Inferior parietal cortex (tissue), 1 donor: ENCODE results near the gene CFAP58.
A peak's percentile ranks its signal among the peaks of the same experiment; 100 is the strongest.

Experiments
- DNase-seq: peaks from one replicate; pipeline ENCODE4 v3.0.0-alpha.2; 2016; ENCODE audit errors: extremely low spot score

CFAP58 gene

GRCh38 chr10:104353325-104354048, at the start of gene CFAP58:
Gene CFAP58, plus strand, starts transcription at chr10:104353833. Its CDS starts 65 bp downstream, at chr10:104353898.
- DNase-seq, result peak; percentile 90

DNA sequence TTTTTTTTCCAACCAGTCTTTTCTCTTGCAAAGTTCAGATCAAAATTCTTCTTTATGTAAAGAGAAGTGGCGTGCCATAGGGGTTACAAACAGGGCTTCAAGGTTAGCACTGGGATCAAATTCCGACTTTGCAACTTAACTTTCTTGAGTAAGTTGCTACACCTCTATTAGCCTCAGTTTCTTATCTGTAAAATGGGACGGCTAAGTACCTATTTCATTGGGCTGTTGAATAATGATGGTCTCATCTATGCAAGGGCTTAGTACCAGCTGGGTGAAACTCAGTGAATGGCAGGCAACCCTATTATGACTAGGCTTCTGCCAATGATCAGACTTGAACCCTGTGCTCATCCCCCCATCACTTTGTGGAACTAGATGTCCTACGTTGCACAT, 49.3 kb upstream of the CFAP58 start:
- DNase-seq, result no peak

DNA sequence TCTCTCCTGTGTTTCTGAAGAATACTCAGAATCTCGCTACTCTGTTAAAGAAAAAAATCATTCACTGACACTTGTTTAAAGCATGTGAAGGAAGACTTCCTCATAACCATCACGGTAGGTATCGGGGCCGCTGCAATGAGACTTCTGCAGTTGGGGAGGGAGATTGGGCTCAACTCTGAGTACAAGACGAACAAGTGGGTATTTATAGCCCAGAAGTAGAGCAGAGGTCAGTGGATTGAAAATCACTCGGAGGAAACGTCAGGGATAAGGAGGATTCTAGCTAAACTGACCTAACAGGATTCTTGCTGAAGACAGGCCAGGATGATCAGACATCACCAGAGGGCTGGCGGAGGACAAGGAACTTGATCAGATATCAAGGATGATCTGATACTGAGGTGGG, 48.7 kb upstream of the CFAP58 start:
- DNase-seq, result no peak

DNA sequence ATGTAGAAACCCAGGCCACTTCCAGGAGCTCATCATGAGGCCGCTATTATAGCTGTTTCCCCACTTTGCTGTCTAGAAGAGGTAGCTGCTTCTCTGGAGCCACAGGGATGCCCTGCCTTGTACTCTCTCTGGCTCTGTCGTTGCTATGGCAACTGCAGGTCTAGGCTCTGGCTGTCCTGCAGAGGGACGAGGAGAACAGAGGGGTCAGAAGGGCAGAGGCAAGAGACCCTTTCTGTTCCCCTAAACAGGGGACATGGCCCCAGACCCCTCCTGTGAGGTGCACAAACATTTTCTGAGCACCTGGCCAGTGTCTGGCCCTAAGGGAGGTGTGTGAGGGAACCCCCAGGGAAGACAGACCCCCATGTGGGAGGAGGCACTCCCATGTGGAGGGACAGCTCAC, 46.7 kb upstream of the CFAP58 start:
- no peak for DNase-seq

DNA sequence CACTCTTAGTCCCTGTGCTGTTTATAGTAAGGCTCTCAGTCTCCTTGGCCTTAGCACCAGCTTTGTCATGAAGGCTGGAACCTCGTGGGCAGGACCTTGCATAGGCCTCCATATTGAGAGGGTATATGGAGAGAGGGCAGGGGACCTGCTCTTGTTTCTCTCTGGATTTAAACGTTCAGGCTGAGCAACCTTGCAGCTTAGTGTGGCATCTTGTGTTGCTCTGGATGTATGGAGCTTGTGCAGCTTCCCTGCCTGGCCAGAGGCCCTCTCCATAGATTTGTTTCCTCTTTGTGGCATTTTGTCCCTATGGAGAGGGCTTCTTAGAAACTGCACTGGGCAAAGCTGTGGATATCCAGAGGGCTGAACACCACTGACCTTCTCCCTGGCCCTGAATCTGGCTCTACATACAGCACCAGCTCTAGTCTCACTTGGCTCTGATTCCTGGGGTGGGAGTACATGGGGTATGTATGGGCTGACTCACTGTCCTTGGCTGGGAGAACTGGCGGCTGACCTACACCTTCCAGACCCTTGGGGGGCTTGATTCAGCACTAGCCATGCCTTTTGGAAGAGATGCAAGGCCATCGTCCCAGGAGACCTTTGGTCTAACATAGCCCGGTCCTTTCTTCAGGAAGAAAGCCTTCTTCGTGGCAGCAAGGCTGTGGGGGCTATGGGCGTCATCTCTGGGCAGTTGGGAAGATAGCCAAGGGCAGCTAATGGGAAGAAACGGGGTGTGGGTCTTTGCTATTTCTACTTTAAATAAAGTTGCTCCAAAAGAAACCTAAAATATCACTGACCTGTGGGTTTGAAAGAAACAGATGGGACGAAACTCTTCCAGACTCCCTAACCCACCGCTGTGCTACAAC, 45.8 kb upstream of the CFAP58 start:
- no peak for DNase-seq

DNA sequence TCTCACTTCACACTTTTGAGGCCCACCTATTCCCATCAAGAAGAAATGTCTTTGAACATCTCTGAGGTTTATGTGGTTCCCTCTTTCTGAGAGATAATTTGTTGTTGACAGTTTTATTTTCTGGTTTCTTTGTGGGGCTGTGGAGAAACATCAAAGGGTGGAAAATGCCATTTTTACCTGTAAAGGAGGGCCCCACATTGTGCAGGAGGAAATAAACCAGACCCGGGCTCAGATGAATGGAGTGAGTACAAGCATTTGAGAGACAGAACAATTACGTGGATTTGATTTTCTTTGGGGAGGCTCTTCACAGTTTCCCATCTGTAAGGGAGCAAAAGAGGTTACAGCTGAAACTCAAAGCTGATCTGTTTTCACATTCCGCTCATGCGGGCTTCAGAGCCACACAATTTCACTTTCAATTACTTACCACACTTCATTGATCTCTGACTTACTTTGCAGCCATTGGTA, 45.2 kb upstream of the CFAP58 start:
- no peak for DNase-seq

GRCh38 chr10:104309980-104310978, 43.4 kb upstream of the CFAP58 start:
- DNase-seq, result no peak

- DNase-seq, result no peak
These were observed 42.4 kb upstream of the CFAP58 start for GRCh38 chr10:104311184-104311720.

- no peak for DNase-seq
These were observed 38.8 kb upstream of the CFAP58 start for GRCh38 chr10:104314591-104315485.

DNA sequence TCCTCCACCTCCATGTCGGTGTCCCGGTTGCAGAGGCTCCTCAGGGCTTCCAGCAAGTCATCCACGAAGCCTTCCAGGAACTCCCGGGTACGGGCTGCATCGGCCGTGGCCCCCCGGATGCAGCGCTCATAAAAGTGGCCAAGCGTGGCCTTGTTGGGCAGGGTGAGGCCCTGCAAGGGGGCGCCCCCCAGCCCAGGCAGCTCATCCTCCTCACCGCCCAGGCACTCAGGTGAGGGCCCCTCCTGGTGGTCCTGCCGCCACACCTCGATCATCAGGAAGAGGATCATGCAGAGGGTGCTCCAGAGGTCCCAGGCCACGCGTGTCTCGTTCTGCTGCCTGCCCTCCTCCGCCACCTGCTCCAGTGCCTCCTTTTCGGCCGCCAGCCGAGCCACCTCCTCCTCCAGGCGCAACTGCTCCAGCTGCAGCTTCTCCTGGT, 38.1 kb upstream of the CFAP58 start:
- no peak for DNase-seq

GRCh38 chr10:104316321-104317099, 37.1 kb upstream of the CFAP58 start:
- no peak for DNase-seq

- no peak for DNase-seq
These were observed 36.3 kb upstream of the CFAP58 start for GRCh38 chr10:104317269-104317710.

DNA sequence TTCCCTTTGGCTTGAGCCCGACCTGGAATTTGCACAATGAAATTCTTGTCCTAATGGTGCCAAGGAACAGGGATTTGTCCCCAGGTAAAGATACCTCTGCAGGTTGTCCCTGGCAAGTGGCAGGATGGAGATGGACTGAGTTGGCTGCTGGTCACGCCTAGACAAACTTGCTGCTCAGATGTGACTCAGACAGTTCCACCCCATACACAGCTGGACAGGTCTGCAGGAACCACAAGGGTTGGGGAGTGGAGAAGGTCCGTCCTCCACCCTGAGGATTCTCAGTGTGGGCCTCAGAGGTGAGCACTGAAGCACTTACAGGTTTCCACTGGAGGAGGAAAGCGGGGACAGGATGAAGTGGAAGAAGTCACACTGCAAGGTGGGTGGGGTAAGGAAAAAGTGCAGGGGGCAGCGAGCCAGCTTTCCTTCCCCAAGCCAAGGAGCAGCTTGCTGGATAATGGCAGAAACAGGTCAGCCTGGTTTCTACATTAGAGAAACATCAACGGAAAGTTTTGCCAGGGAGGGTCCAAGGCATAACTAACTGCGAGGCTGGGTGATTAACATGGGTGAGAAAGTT, 35.8 kb upstream of the CFAP58 start:
- no peak for DNase-seq

- DNase-seq, result no peak
These were observed 35.3 kb upstream of the CFAP58 start for GRCh38 chr10:104318326-104318725.

GRCh38 chr10:104318810-104319741, 34.6 kb upstream of the CFAP58 start:
- DNase-seq, result no peak

- DNase-seq, result no peak
These were observed 32.4 kb upstream of the CFAP58 start for GRCh38 chr10:104321226-104321625.

- no peak for DNase-seq
These were observed 31.8 kb upstream of the CFAP58 start for GRCh38 chr10:104321725-104322415.
